Testis (tissue), 2 donors: ENCODE data around the gene TMEM18.

Source experiments
- CTCF ChIP-seq, 3 experiments: fragments of 450-650 bp in 2 of 3; fragments of 200-600 bp in 1 of 3; sonication (generic) in 1 of 3; IDR thresholded peaks; one replicate each; pipeline ENCODE4 v1.5.1; 2016 to 2019; ENCODE audit warnings: antibody characterized with exemption in 3 of 3, mild to moderate bottlenecking in 2 of 3, moderate library complexity in 1 of 3
- POLR2A ChIP-seq: fragments of 450-650 bp; IDR thresholded peaks from one replicate; pipeline ENCODE4 v1.6.1; 2017; ENCODE audit warnings: antibody characterized with exemption, mild to moderate bottlenecking, moderate library complexity

- TF ChIP-seq CTCF (IDR thresholded peaks at IDR 0.05) = no peak
- no peak for TF ChIP-seq POLR2A
Measured at GRCh38 chr2:710867-711665, 33.9 kb upstream of the TMEM18 start.
